GM20000 (cell line): ENCODE results near the gene MINDY4.

ENCODE experiments used
- DNase-seq: peaks from one replicate; pipeline ENCODE4 v3.0.0; 2012; ENCODE audit warnings: low spot score
- CTCF ChIP-seq: IDR thresholded peaks from 2 replicates; pipeline ENCODE4 v1.5.1; 2012; ENCODE audit warnings: mild to moderate bottlenecking, control low read depth; ENCODE audit errors: extremely low read depth, missing control alignments

The MINDY4 gene

GRCh38 chr7:30923774-30924413 lies 152.7 kb downstream of the MINDY4 start:
- TF ChIP-seq CTCF: no peak

GRCh38 chr7:30924624-30925023 lies 153.4 kb downstream of the MINDY4 start:
- TF ChIP-seq CTCF: no peak
- DNase-seq: no peak

More at GRCh38 chr7:30923774-30924413, 152.7 kb downstream of the MINDY4 start:
- no peak for DNase-seq

- no peak for DNase-seq
- no peak for TF ChIP-seq CTCF
Measured at GRCh38 chr7:30925117-30925516, 153.9 kb downstream of the MINDY4 start.

GRCh38 chr7:30925913-30926312 lies 154.7 kb downstream of the MINDY4 start:
- no peak for TF ChIP-seq CTCF
- no peak for DNase-seq

- DNase-seq: no peak
- TF ChIP-seq CTCF: no peak
Measured at GRCh38 chr7:30926313-30926712, 155.1 kb downstream of the MINDY4 start.

- DNase-seq: no peak
- no peak for TF ChIP-seq CTCF
Measured at GRCh38 chr7:30927040-30927439, 155.8 kb downstream of the MINDY4 start.

GRCh38 chr7:30927559-30927958 lies 156.3 kb downstream of the MINDY4 start:
- no peak for TF ChIP-seq CTCF
- DNase-seq: no peak
